Measurements from ENCODE around the gene BMP7. TPM values are rescaled to one million over a fixed set of nuclear protein-coding genes. Genes with fewer than 3 reads are reported as not detected.
A peak's percentile ranks its signal among the peaks of the same experiment; 100 is the strongest.

The BMP7 gene
- total and polyA plus RNA-seq, 2 experiments from 2014 or later: 130 to 276 TPM

GRCh38 chr20:57225830-57226229, 40.6 kb downstream of the BMP7 start:
- DNase-seq (ENCODE audit: low read depth in 1 of 2, low spot score in 1 of 2): no peak
- peaks cover 33% of the 10 kb centered on the region for H3K36me3 ChIP-seq
- no peak for TF ChIP-seq CTCF (IDR thresholded peaks at IDR 0.05; ENCODE audit: low read depth, low read length)
- H3K27ac ChIP-seq: no peak overlapping the region
- H3K4me3 ChIP-seq: no peak overlapping the region
- no peaks in the 10 kb centered on the region for H3K9me3 ChIP-seq (ENCODE audit: low read depth)
- no peaks in the 10 kb centered on the region for H3K4me1 ChIP-seq (ENCODE audit: low read depth)
- no peaks in the 10 kb centered on the region for H3K27me3 ChIP-seq

GRCh38 chr20:57225197-57225733, 41.2 kb downstream of the BMP7 start:
- DNase-seq (ENCODE audit: low read depth in 1 of 2, low spot score in 1 of 2): no peak
- Histone ChIP-seq H3K4me3 (no peak overlapping the region), H3K36me3 (peaks cover 33% of the 10 kb centered on the region), H3K4me1 (ENCODE audit: low read depth) (no peaks in the 10 kb centered on the region), H3K9me3 (ENCODE audit: low read depth) (no peaks in the 10 kb centered on the region), H3K27me3 (no peaks in the 10 kb centered on the region), H3K27ac (no peak overlapping the region)
- TF ChIP-seq CTCF (IDR thresholded peaks at IDR 0.05; ENCODE audit: low read depth, low read length): no peak

- Histone ChIP-seq H3K27me3 (no peaks in the 10 kb centered on the region), H3K4me3 (no peak overlapping the region), H3K9me3 (ENCODE audit: low read depth) (no peaks in the 10 kb centered on the region), H3K27ac (peak overlapping the region; percentile 68), H3K4me1 (ENCODE audit: low read depth) (no peaks in the 10 kb centered on the region), H3K36me3 (peaks cover 33% of the 10 kb centered on the region)
- no peak for TF ChIP-seq CTCF (IDR thresholded peaks at IDR 0.05; ENCODE audit: low read depth, low read length)
- DNase-seq (ENCODE audit: low read depth in 1 of 2, low spot score in 1 of 2): no peak
Observed at GRCh38 chr20:57224641-57225138, 41.8 kb downstream of the BMP7 start.

- H3K27ac ChIP-seq: no peak overlapping the region
- no peaks in the 10 kb centered on the region for H3K4me1 ChIP-seq (ENCODE audit: low read depth)
- no peak overlapping the region for H3K4me3 ChIP-seq
- H3K27me3 ChIP-seq: no peaks in the 10 kb centered on the region
- H3K36me3 ChIP-seq: peaks cover 33% of the 10 kb centered on the region
- no peak for TF ChIP-seq CTCF (IDR thresholded peaks at IDR 0.05; ENCODE audit: low read depth, low read length)
- no peaks in the 10 kb centered on the region for H3K9me3 ChIP-seq (ENCODE audit: low read depth)
- peak in 1 of 2 donors; percentile 12 for DNase-seq (ENCODE audit: low read depth in 1 of 2, low spot score in 1 of 2)
Observed at GRCh38 chr20:57223648-57224489, 42.6 kb downstream of the BMP7 start.

GRCh38 chr20:57222631-57222950, 43.9 kb downstream of the BMP7 start:
- Histone ChIP-seq H3K9me3 (ENCODE audit: low read depth) (no peaks in the 10 kb centered on the region), H3K36me3 (peaks cover 27% of the 10 kb centered on the region), H3K27ac (no peak overlapping the region), H3K27me3 (no peaks in the 10 kb centered on the region), H3K4me3 (no peak overlapping the region), H3K4me1 (ENCODE audit: low read depth) (no peaks in the 10 kb centered on the region)
- no peak for TF ChIP-seq CTCF (IDR thresholded peaks at IDR 0.05; ENCODE audit: low read depth, low read length)
- no peak for DNase-seq (ENCODE audit: low read depth in 1 of 2, low spot score in 1 of 2)

Data from cardiac muscle cell (in vitro differentiated cells and primary cell).